Measurements from ENCODE around the gene FGFR3. TPM values are rescaled to one million over a fixed set of nuclear protein-coding genes. Genes with fewer than 3 reads are reported as not detected.

The FGFR3 gene
- total RNA-seq, 1 donor from 2014 or later: 11.3 TPM

- no peak for DNase-seq
- H3K9me3 Mint-ChIP-seq (ENCODE audit: unreplicated experiment): peaks cover 5% of the 10 kb centered on the region
- peaks cover 4% of the 10 kb centered on the region for H3K36me3 Mint-ChIP-seq (ENCODE audit: unreplicated experiment)
- no peaks in the 10 kb centered on the region for H3K4me1 Mint-ChIP-seq (ENCODE audit: low read depth, unreplicated experiment)
- TF ChIP-seq, protein P1, sequence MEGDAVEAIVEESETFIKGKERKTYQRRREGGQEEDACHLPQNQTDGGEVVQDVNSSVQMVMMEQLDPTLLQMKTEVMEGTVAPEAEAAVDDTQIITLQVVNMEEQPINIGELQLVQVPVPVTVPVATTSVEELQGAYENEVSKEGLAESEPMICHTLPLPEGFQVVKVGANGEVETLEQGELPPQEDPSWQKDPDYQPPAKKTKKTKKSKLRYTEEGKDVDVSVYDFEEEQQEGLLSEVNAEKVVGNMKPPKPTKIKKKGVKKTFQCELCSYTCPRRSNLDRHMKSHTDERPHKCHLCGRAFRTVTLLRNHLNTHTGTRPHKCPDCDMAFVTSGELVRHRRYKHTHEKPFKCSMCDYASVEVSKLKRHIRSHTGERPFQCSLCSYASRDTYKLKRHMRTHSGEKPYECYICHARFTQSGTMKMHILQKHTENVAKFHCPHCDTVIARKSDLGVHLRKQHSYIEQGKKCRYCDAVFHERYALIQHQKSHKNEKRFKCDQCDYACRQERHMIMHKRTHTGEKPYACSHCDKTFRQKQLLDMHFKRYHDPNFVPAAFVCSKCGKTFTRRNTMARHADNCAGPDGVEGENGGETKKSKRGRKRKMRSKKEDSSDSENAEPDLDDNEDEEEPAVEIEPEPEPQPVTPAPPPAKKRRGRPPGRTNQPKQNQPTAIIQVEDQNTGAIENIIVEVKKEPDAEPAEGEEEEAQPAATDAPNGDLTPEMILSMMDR (IDR thresholded peaks at IDR 0.05; ENCODE audit: partially characterized antibody, unreplicated experiment): no peak
- H3K4me3 Mint-ChIP-seq (ENCODE audit: unreplicated experiment): no peak overlapping the region
- H3K27me3 Mint-ChIP-seq (ENCODE audit: unreplicated experiment): peaks cover under 1% of the 10 kb centered on the region
- H3K27ac Mint-ChIP-seq (ENCODE audit: unreplicated experiment): no peak overlapping the region
Measured at GRCh38 chr4:1813231-1813630, 20.1 kb downstream of the FGFR3 start.

DNA sequence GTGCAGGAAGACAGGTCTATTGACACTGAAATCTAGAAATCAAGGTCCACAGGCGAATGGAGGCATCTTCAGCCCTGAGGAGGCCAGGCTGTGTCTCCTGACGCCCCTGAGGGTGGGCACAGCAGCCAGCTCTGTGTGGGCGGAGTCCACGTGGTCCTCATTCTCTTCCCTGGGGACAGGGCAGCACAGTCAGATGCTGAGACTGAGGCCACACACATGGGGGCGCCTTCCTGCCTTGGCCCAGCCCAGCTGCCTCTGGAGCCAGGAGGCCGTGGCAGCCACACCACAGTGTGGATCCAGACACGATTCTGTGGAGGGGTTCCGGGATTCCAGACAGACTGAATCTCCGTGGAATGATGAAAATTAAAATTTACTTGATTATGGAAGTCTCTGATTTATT is 20.8 kb downstream of the FGFR3 start:
- Mint-ChIP-seq H3K36me3 (ENCODE audit: unreplicated experiment) (peaks cover 4% of the 10 kb centered on the region), H3K9me3 (ENCODE audit: unreplicated experiment) (peaks cover 5% of the 10 kb centered on the region), H3K27ac (ENCODE audit: unreplicated experiment) (no peak overlapping the region), H3K4me3 (ENCODE audit: unreplicated experiment) (no peak overlapping the region), H3K27me3 (ENCODE audit: unreplicated experiment) (no peaks in the 10 kb centered on the region), H3K4me1 (ENCODE audit: low read depth, unreplicated experiment) (no peaks in the 10 kb centered on the region)
- TF ChIP-seq, protein P1 (IDR thresholded peaks at IDR 0.05; ENCODE audit: partially characterized antibody, unreplicated experiment): no peak
- no peak for DNase-seq

DNA sequence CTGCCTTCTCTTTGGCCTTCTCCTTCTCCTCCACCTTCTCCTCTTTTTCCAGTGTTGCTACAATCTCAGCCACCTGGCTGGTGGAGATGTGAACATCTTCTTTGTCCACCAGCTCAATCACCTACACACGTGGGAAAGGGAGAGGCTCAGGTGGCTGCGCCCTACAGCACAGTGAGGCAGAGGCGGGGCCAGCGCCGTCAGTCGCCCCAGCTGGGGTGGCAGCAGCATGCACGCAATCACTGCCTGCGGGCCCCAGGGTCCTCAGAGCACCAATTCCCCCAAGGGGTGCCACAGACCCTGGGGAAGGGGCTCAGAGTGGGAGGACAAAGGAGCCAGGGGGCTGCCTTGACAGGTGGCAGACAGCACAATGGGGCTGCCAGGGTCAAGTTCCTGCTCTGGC is 21.4 kb downstream of the FGFR3 start:
- Mint-ChIP-seq H3K4me1 (ENCODE audit: low read depth, unreplicated experiment) (no peaks in the 10 kb centered on the region), H3K27me3 (ENCODE audit: unreplicated experiment) (no peaks in the 10 kb centered on the region)

GRCh38 chr4:1815096-1815996 is 22.3 kb downstream of the FGFR3 start:
- no peak for DNase-seq
- no peak overlapping the region for H3K27ac Mint-ChIP-seq (ENCODE audit: unreplicated experiment)
- peaks cover 4% of the 10 kb centered on the region for H3K36me3 Mint-ChIP-seq (ENCODE audit: unreplicated experiment)
- H3K9me3 Mint-ChIP-seq (ENCODE audit: unreplicated experiment): peaks cover 5% of the 10 kb centered on the region
- no peak overlapping the region for H3K4me3 Mint-ChIP-seq (ENCODE audit: unreplicated experiment)
- TF ChIP-seq, protein P1 (IDR thresholded peaks at IDR 0.05; ENCODE audit: partially characterized antibody, unreplicated experiment): no peak
- H3K4me1 Mint-ChIP-seq (ENCODE audit: low read depth, unreplicated experiment): no peaks in the 10 kb centered on the region
- H3K27me3 Mint-ChIP-seq (ENCODE audit: unreplicated experiment): no peaks in the 10 kb centered on the region

More for the DNA sequence above, 21.4 kb downstream of the FGFR3 start:
- Mint-ChIP-seq H3K27ac (ENCODE audit: unreplicated experiment) (no peak overlapping the region), H3K9me3 (ENCODE audit: unreplicated experiment) (peaks cover 5% of the 10 kb centered on the region), H3K36me3 (ENCODE audit: unreplicated experiment) (peaks cover 4% of the 10 kb centered on the region), H3K4me3 (ENCODE audit: unreplicated experiment) (no peak overlapping the region)
- TF ChIP-seq, protein P1 (IDR thresholded peaks at IDR 0.05; ENCODE audit: partially characterized antibody, unreplicated experiment): no peak
- no peak for DNase-seq
